Measurements from ENCODE around the gene MYO1G. TPM values are rescaled to one million over a fixed set of nuclear protein-coding genes. Genes with fewer than 3 reads are reported as not detected.

The MYO1G gene
- total and polyA plus RNA-seq, 10 of the 15 experiments (the other 5 are each of a cell fraction or from before 2014, with no cell fraction given), result 1.8 to 232 (median 134) TPM

- no peak for TF ChIP-seq ETV6 (conservative IDR thresholded peaks at IDR 0.05 in 1 of 2, IDR thresholded peaks at IDR 0.05 in 1 of 2; ENCODE audit: borderline replicate concordance in 1 of 2, low read depth in 1 of 2)
- no peak for TF ChIP-seq SREBF1 (IDR thresholded peaks at IDR 0.05; ENCODE audit: low read length)
- TF ChIP-seq KAT2A (conservative IDR thresholded peaks at IDR 0.05; ENCODE audit: control insufficient read depth, low read depth, low read length), result no peak
- TF ChIP-seq SIX5 (IDR thresholded peaks at IDR 0.05; ENCODE audit: low read depth, low read length, severe bottlenecking), result no peak
- TF ChIP-seq MYC (IDR thresholded peaks at IDR 0.05; ENCODE audit: insufficient read depth, insufficient read length, insufficient replicate concordance, low read length, severe bottlenecking), result no peak
- 0 out of 2 replicates have a peak, but pooled peaks have one; percentile 47 for TF ChIP-seq LARP7 (IDR thresholded peaks at IDR 0.05)
- no peak for TF ChIP-seq NBN (IDR thresholded peaks at IDR 0.05)
- no peak for TF ChIP-seq JUND (IDR thresholded peaks at IDR 0.05; ENCODE audit: low read depth, low read length)
- no peak for TF ChIP-seq TCF7 (IDR thresholded peaks at IDR 0.05; ENCODE audit: borderline replicate concordance)
- no peak for TF ChIP-seq HDAC6 (IDR thresholded peaks at IDR 0.05; ENCODE audit: unreplicated experiment)
- TF ChIP-seq REST (IDR thresholded peaks at IDR 0.05; ENCODE audit: low read depth, low read length), result no peak
- TF ChIP-seq ATF7 (IDR thresholded peaks at IDR 0.05; ENCODE audit: low read depth), result no peak
- TF ChIP-seq, protein P1, sequence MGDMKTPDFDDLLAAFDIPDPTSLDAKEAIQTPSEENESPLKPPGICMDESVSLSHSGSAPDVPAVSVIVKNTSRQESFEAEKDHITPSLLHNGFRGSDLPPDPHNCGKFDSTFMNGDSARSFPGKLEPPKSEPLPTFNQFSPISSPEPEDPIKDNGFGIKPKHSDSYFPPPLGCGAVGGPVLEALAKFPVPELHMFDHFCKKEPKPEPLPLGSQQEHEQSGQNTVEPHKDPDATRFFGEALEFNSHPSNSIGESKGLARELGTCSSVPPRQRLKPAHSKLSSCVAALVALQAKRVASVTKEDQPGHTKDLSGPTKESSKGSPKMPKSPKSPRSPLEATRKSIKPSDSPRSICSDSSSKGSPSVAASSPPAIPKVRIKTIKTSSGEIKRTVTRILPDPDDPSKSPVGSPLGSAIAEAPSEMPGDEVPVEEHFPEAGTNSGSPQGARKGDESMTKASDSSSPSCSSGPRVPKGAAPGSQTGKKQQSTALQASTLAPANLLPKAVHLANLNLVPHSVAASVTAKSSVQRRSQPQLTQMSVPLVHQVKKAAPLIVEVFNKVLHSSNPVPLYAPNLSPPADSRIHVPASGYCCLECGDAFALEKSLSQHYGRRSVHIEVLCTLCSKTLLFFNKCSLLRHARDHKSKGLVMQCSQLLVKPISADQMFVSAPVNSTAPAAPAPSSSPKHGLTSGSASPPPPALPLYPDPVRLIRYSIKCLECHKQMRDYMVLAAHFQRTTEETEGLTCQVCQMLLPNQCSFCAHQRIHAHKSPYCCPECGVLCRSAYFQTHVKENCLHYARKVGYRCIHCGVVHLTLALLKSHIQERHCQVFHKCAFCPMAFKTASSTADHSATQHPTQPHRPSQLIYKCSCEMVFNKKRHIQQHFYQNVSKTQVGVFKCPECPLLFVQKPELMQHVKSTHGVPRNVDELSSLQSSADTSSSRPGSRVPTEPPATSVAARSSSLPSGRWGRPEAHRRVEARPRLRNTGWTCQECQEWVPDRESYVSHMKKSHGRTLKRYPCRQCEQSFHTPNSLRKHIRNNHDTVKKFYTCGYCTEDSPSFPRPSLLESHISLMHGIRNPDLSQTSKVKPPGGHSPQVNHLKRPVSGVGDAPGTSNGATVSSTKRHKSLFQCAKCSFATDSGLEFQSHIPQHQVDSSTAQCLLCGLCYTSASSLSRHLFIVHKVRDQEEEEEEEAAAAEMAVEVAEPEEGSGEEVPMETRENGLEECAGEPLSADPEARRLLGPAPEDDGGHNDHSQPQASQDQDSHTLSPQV (IDR thresholded peaks at IDR 0.05), result no peak
These were observed 922 bp upstream of the MYO1G start (continued) for GRCh38 chr7:44979481-44980392.

All from GM12878 (cell line).